ENCODE results near the gene LRP5.

Gene LRP5

GRCh38 chr11:68311160-68312116 is 953 bp upstream of the LRP5 start:
- no peak for DNase-seq

GRCh38 chr11:68312780-68313573 is 586 bp downstream of the LRP5 start:
- DNase-seq = no peak

GRCh38 chr11:68313574-68314202 is 1.3 kb downstream of the LRP5 start:
- DNase-seq = no peak

GRCh38 chr11:68314203-68315170 is 2.1 kb downstream of the LRP5 start:
- DNase-seq = no peak

GRCh38 chr11:68315171-68315920 is 3.0 kb downstream of the LRP5 start:
- no peak for DNase-seq

GRCh38 chr11:68317147-68317785 is 4.9 kb downstream of the LRP5 start:
- no peak for DNase-seq

GRCh38 chr11:68321293-68322051 is 9.1 kb downstream of the LRP5 start:
- DNase-seq = no peak

GRCh38 chr11:68322052-68322430 is 9.7 kb downstream of the LRP5 start:
- DNase-seq = no peak

- DNase-seq = no peak
Measured at GRCh38 chr11:68324241-68324640, 11.8 kb downstream of the LRP5 start.

GRCh38 chr11:68324695-68325094 is 12.3 kb downstream of the LRP5 start:
- DNase-seq = no peak

GRCh38 chr11:68325183-68325906 is 13.0 kb downstream of the LRP5 start:
- DNase-seq = no peak

GRCh38 chr11:68325907-68326220 is 13.5 kb downstream of the LRP5 start:
- DNase-seq = no peak

- no peak for DNase-seq
Measured at GRCh38 chr11:68326334-68327215, 14.2 kb downstream of the LRP5 start.

GRCh38 chr11:68327586-68328370 is 15.4 kb downstream of the LRP5 start:
- DNase-seq = no peak

GRCh38 chr11:68328374-68329091 is 16.1 kb downstream of the LRP5 start:
- DNase-seq = peak; percentile 13

GRCh38 chr11:68329536-68329935 is 17.1 kb downstream of the LRP5 start:
- DNase-seq = no peak

All from activated CD4-positive, alpha-beta T cell treated with anti-CD3 and anti-CD28 coated beads, Interleukin-2, amount 50 U/mL, for 1 hour (primary cell).